ENCODE results near the gene KIF3C. TPM values are rescaled to one million over a fixed set of nuclear protein-coding genes. Genes with fewer than 3 reads are reported as not detected.
"Not testable (repeated sequence)": the region's sequence is repeated elsewhere in the genome, so short reads cannot be mapped to it uniquely, and the experiment has no call there.

The KIF3C gene
- total and polyA plus RNA-seq, 2 donors from 2014 or later, result 1.9 to 4.8 TPM

DNA sequence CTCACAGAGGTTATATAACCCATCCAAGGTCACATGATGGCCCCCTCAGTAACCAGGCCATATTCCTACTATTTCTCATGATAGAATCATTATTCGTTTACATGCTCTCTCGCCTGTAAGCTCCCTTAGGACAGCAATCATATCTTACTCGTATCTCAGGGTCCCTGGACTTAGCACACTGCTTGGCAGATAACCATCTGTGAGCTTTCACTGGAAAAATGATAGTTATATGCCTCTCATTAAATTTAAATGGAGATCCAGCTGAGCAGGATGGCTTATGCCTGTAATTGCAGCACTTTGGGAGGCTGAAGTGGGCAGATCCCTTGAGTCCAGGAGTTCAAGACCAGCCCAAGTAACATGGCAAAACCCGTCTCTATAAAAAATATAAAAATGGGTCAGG lies 21.9 kb downstream of the KIF3C start:
- TF ChIP-seq, protein P1, sequence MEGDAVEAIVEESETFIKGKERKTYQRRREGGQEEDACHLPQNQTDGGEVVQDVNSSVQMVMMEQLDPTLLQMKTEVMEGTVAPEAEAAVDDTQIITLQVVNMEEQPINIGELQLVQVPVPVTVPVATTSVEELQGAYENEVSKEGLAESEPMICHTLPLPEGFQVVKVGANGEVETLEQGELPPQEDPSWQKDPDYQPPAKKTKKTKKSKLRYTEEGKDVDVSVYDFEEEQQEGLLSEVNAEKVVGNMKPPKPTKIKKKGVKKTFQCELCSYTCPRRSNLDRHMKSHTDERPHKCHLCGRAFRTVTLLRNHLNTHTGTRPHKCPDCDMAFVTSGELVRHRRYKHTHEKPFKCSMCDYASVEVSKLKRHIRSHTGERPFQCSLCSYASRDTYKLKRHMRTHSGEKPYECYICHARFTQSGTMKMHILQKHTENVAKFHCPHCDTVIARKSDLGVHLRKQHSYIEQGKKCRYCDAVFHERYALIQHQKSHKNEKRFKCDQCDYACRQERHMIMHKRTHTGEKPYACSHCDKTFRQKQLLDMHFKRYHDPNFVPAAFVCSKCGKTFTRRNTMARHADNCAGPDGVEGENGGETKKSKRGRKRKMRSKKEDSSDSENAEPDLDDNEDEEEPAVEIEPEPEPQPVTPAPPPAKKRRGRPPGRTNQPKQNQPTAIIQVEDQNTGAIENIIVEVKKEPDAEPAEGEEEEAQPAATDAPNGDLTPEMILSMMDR (IDR thresholded peaks at IDR 0.05; ENCODE audit: borderline replicate concordance, extremely low read depth, insufficient read depth), result no peak
- no peaks in the 10 kb centered on the region for H3K4me1 ChIP-seq (ENCODE audit: control insufficient read depth in 2 of 3, insufficient read depth in 2 of 3, low read depth in 1 of 3, low read length in 3 of 3)
- intact Hi-C loops (cut with DNase I), result no loop called here
- no peaks in the 10 kb centered on the region for H3K27me3 ChIP-seq (ENCODE audit: control insufficient read depth, insufficient read depth, low read length)
- H3K36me3 ChIP-seq (ENCODE audit: control insufficient read depth in 2 of 3, insufficient read depth in 3 of 3, low read length in 3 of 3), result no peaks in the 10 kb centered on the region
- H3K4me3 ChIP-seq (ENCODE audit: low read length in 3 of 3), result no peak overlapping the region
- DNase-seq (no peak), FAIRE-seq (no peak)
- H3K9ac ChIP-seq (ENCODE audit: low read length in 3 of 3), result no peak overlapping the region
- H3K27ac ChIP-seq (ENCODE audit: low read depth in 2 of 2, low read length in 2 of 2), result no peak overlapping the region
- H3K9me3 ChIP-seq (ENCODE audit: control insufficient read depth in 2 of 3, insufficient read depth in 1 of 3, low read length in 3 of 3), result no peaks in the 10 kb centered on the region

DNA sequence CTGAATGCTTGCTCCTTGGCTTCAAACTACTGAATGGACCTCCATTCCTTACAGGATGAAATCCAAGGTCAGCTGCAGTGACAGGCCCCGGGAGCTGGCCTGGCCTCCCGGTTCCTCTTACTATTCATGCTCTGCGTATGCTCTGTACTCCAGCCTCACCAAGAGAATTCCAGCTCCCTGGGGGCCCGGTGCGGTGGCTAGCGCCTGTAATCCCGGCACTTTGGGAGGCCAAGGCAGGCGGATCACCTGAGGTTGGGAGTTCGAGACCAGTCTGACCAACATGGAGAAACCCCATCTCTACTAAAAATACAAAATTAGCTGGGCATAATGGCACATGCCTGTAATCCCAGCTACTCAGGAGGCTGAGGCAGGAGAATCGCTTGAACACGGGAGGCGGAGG lies 23.7 kb downstream of the KIF3C start:
- H3K27ac ChIP-seq (ENCODE audit: low read depth in 2 of 2, low read length in 2 of 2); H3K4me1 ChIP-seq (ENCODE audit: control insufficient read depth in 2 of 3, insufficient read depth in 2 of 3, low read depth in 1 of 3, low read length in 3 of 3); H3K9me3 ChIP-seq (ENCODE audit: control insufficient read depth in 2 of 3, insufficient read depth in 1 of 3, low read length in 3 of 3); H3K36me3 ChIP-seq (ENCODE audit: control insufficient read depth in 2 of 3, insufficient read depth in 3 of 3, low read length in 3 of 3); FAIRE-seq; H3K9ac ChIP-seq (ENCODE audit: low read length in 3 of 3); H3K27me3 ChIP-seq (ENCODE audit: control insufficient read depth, insufficient read depth, low read length); H3K4me3 ChIP-seq (ENCODE audit: low read length in 3 of 3); intact Hi-C loops (cut with DNase I): not testable (repeated sequence)
- peak in 1 of 5 donors; percentile 12 for DNase-seq

DNA sequence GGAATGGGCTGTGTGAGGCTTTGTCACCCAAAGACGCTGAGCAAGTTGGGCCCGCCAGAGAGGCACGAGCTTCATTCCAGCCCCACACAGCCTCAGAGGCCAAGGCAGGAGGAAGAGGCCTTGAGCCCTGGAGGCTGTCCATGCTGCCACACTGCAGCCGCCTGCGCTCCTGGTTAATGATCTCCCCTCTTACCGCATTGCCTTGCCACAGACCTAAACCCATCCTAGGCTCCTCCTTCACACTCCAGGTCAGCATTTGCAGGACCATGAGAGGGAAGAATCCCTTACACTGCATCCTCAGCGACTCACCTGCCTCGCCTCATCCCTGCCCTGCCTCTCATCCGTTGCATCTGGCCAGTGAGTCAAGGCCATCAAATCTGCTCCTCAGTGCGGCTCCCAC lies 24.6 kb downstream of the KIF3C start:
- intact Hi-C loops (cut with DNase I), result no loop called here

DNA sequence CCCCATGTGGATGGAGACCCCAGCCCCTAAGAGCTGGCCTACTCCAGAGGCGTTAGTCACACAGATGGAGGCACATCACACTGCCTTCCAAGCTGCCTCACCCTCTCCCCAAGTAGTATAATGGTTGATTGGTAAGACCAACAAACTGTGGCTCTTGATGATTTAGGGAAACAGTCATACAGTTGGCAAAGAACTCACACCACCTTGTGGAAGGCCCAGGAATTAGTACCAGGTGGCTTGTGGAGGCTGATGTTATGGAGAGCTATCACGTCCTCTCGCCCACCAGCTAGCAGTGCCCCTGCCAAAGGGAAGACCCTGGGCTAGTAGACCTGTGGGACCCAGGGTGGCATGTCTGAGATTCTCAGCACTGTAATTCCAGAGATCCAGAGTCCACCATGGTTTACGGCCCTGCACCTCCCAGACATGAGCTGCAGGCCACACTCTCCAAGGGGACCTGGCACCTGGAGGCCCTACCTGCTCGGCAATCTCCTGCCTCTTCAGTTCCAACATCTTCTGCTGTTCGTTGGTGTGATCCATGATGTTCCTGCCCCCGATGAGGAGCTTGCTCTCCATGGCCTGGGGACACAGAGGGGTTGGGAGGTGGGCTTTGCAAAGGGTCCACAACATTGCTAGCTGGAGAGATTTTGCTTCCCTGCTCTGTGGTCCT lies 26.3 kb downstream of the KIF3C start:
- H3K9ac ChIP-seq (ENCODE audit: low read length in 3 of 3), result no peak overlapping the region
- TF ChIP-seq, protein P1 (IDR thresholded peaks at IDR 0.05; ENCODE audit: borderline replicate concordance, extremely low read depth, insufficient read depth), result no peak
- no peaks in the 10 kb centered on the region for H3K36me3 ChIP-seq (ENCODE audit: control insufficient read depth in 2 of 3, insufficient read depth in 3 of 3, low read length in 3 of 3)
- no peak overlapping the region for H3K27ac ChIP-seq (ENCODE audit: low read depth in 2 of 2, low read length in 2 of 2)
- H3K4me1 ChIP-seq (ENCODE audit: control insufficient read depth in 2 of 3, insufficient read depth in 2 of 3, low read depth in 1 of 3, low read length in 3 of 3), result no peaks in the 10 kb centered on the region
- FAIRE-seq (no peak), DNase-seq (peak in 1 of 5 donors; percentile 29)
- intact Hi-C loops (cut with DNase I), result no loop called here
- H3K27me3 ChIP-seq (ENCODE audit: control insufficient read depth, insufficient read depth, low read length), result no peaks in the 10 kb centered on the region
- no peaks in the 10 kb centered on the region for H3K9me3 ChIP-seq (ENCODE audit: control insufficient read depth in 2 of 3, insufficient read depth in 1 of 3, low read length in 3 of 3)
- no peak overlapping the region for H3K4me3 ChIP-seq (ENCODE audit: low read length in 3 of 3)

More for the DNA sequence above, 24.6 kb downstream of the KIF3C start:
- Histone ChIP-seq H3K9ac (ENCODE audit: low read length in 3 of 3) (no peak overlapping the region), H3K9me3 (ENCODE audit: control insufficient read depth in 2 of 3, insufficient read depth in 1 of 3, low read length in 3 of 3) (no peaks in the 10 kb centered on the region), H3K36me3 (ENCODE audit: control insufficient read depth in 2 of 3, insufficient read depth in 3 of 3, low read length in 3 of 3) (no peaks in the 10 kb centered on the region), H3K4me3 (ENCODE audit: low read length in 3 of 3) (no peak overlapping the region), H3K27me3 (ENCODE audit: control insufficient read depth, insufficient read depth, low read length) (no peaks in the 10 kb centered on the region), H3K4me1 (ENCODE audit: control insufficient read depth in 2 of 3, insufficient read depth in 2 of 3, low read depth in 1 of 3, low read length in 3 of 3) (no peaks in the 10 kb centered on the region), H3K27ac (ENCODE audit: low read depth in 2 of 2, low read length in 2 of 2) (no peak overlapping the region)
- peak in 1 of 5 donors; percentile 55 for DNase-seq
- TF ChIP-seq, protein P1 (IDR thresholded peaks at IDR 0.05; ENCODE audit: borderline replicate concordance, extremely low read depth, insufficient read depth), result no peak
- FAIRE-seq, result no peak

All from kidney (tissue), 14 donors.